H1 (cell line): ENCODE measurements around the gene UBE2K.

Source experiments
- BACH1 ChIP-seq: IDR thresholded peaks from 2 replicates; pipeline ENCODE4 v1.6.1; 2012; ENCODE audit warnings: low read length, improper control_type of control experiment
- POLR2A ChIP-seq, 2 experiments: IDR thresholded peaks; 1 replicate in 1 of 2; 2 replicates in 1 of 2; pipeline ENCODE4 v1.6.1; 2011; ENCODE audit warnings: low read depth in 2 of 2, low read length in 2 of 2, mild to moderate bottlenecking in 2 of 2; ENCODE audit errors: control extremely low read depth in 1 of 2
- POLR2AphosphoS5 ChIP-seq: IDR thresholded peaks from 2 replicates; pipeline ENCODE4 v1.6.1; 2011; ENCODE audit warnings: low read depth, low read length
- TEAD4 ChIP-seq: IDR thresholded peaks from 2 replicates; pipeline ENCODE4 v1.6.1; 2012; ENCODE audit warnings: low read depth, low read length, inconsistent platforms, mixed read lengths
- TF ChIP-seq, protein P1 (sequence below), 3 experiments: IDR thresholded peaks; 1 replicate in 2 of 3; 2 replicates in 1 of 3; pipeline versions ENCODE4 v1.5.1 to v1.6.1; 2011; ENCODE audit warnings: low read length in 3 of 3, mild to moderate bottlenecking in 3 of 3, inconsistent platforms in 2 of 3, low read depth in 1 of 3, moderate library complexity in 1 of 3; ENCODE audit not compliant: insufficient read depth in 1 of 3; ENCODE audit errors: control extremely low read depth in 1 of 3
- TF ChIP-seq, protein P2 (sequence below): IDR thresholded peaks from 2 replicates; pipeline ENCODE4 v1.6.1; 2012; ENCODE audit warnings: inconsistent platforms

DNA sequence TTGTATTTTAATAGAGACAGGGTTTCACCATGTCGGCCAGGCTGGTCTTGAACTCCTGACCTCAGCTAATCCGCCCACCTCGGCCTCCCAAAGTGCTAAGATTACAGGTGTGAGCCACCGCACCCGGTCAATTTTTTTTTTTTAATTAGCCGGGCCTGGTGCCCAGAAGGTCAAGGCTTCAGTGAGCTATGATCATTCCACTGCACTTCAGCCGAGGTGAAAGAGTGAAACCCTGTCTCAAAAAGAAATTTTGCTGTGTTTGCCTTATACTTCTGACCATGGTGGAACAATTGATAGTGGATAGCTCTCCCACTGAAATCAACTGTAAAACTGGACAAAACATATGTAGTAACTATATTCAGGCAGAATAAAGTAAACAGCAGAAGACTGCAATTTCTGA, 35.3 kb upstream of the UBE2K start:
- TF ChIP-seq POLR2A (IDR thresholded peaks at IDR 0.05; ENCODE audit: control extremely low read depth in 1 of 2, low read depth in 2 of 2, low read length in 2 of 2) = no peak
- TF ChIP-seq, protein P1, sequence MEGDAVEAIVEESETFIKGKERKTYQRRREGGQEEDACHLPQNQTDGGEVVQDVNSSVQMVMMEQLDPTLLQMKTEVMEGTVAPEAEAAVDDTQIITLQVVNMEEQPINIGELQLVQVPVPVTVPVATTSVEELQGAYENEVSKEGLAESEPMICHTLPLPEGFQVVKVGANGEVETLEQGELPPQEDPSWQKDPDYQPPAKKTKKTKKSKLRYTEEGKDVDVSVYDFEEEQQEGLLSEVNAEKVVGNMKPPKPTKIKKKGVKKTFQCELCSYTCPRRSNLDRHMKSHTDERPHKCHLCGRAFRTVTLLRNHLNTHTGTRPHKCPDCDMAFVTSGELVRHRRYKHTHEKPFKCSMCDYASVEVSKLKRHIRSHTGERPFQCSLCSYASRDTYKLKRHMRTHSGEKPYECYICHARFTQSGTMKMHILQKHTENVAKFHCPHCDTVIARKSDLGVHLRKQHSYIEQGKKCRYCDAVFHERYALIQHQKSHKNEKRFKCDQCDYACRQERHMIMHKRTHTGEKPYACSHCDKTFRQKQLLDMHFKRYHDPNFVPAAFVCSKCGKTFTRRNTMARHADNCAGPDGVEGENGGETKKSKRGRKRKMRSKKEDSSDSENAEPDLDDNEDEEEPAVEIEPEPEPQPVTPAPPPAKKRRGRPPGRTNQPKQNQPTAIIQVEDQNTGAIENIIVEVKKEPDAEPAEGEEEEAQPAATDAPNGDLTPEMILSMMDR (IDR thresholded peaks at IDR 0.05; ENCODE audit: control extremely low read depth in 1 of 3, insufficient read depth in 1 of 3, low read depth in 1 of 3, low read length in 3 of 3) = no peak
- TF ChIP-seq, protein P2, sequence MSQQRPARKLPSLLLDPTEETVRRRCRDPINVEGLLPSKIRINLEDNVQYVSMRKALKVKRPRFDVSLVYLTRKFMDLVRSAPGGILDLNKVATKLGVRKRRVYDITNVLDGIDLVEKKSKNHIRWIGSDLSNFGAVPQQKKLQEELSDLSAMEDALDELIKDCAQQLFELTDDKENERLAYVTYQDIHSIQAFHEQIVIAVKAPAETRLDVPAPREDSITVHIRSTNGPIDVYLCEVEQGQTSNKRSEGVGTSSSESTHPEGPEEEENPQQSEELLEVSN = no peak
- TF ChIP-seq TEAD4 = no peak
- no peak for TF ChIP-seq POLR2AphosphoS5
- TF ChIP-seq BACH1 = no peak
